Measurements from ENCODE around the gene RIC8B.

RIC8B gene

GRCh38 chr12:106743270-106743988 lies 31.1 kb upstream of the RIC8B start:
- Histone ChIP-seq H3K9me3 (no peaks in the 10 kb centered on the region), H3K36me3 (no peaks in the 10 kb centered on the region), H3K4me1 (peaks cover 11% of the 10 kb centered on the region), H3K27me3 (no peaks in the 10 kb centered on the region), H3K4me3 (ENCODE audit: low read depth, low read length) (no peak overlapping the region)
- DNase-seq, result no peak
- no peak for TF ChIP-seq CTCF (IDR thresholded peaks at IDR 0.05; ENCODE audit: low read depth, low read length)

GRCh38 chr12:106744600-106744999 lies 29.9 kb upstream of the RIC8B start:
- no peak for DNase-seq

GRCh38 chr12:106745181-106745745 lies 29.2 kb upstream of the RIC8B start:
- Histone ChIP-seq H3K9me3 (no peaks in the 10 kb centered on the region), H3K27me3 (no peaks in the 10 kb centered on the region), H3K4me3 (ENCODE audit: low read depth, low read length) (no peak overlapping the region), H3K4me1 (no peaks in the 10 kb centered on the region; the same call in 1 of the 2 replicates), H3K36me3 (no peaks in the 10 kb centered on the region)
- no peak for DNase-seq
- no peak for TF ChIP-seq CTCF (IDR thresholded peaks at IDR 0.05; ENCODE audit: low read depth, low read length)

More at GRCh38 chr12:106744600-106744999, 29.9 kb upstream of the RIC8B start:
- no peaks in the 10 kb centered on the region for H3K9me3 ChIP-seq
- no peaks in the 10 kb centered on the region for H3K36me3 ChIP-seq
- no peaks in the 10 kb centered on the region for H3K27me3 ChIP-seq
- H3K4me1 ChIP-seq, result peaks cover 5% of the 10 kb centered on the region
- TF ChIP-seq CTCF (IDR thresholded peaks at IDR 0.05; ENCODE audit: low read depth, low read length), result no peak
- H3K4me3 ChIP-seq (ENCODE audit: low read depth, low read length), result no peak overlapping the region

- Histone ChIP-seq H3K27me3 (no peaks in the 10 kb centered on the region), H3K4me1 (no peaks in the 10 kb centered on the region), H3K4me3 (ENCODE audit: low read depth, low read length) (no peak overlapping the region), H3K36me3 (no peaks in the 10 kb centered on the region), H3K9me3 (no peaks in the 10 kb centered on the region)
- no peak for DNase-seq
- TF ChIP-seq CTCF (IDR thresholded peaks at IDR 0.05; ENCODE audit: low read depth, low read length), result no peak
Measured at GRCh38 chr12:106747973-106748436, 26.5 kb upstream of the RIC8B start.

- DNase-seq, result no peak
- no peaks in the 10 kb centered on the region for H3K9me3 ChIP-seq
- no peaks in the 10 kb centered on the region for H3K27me3 ChIP-seq
- no peak overlapping the region for H3K4me3 ChIP-seq (ENCODE audit: low read depth, low read length)
- no peaks in the 10 kb centered on the region for H3K36me3 ChIP-seq
- no peak for TF ChIP-seq CTCF (IDR thresholded peaks at IDR 0.05; ENCODE audit: low read depth, low read length)
- H3K4me1 ChIP-seq, result no peaks in the 10 kb centered on the region
Measured at GRCh38 chr12:106750524-106750923, 24.0 kb upstream of the RIC8B start.

- DNase-seq, result no peak
- no peak overlapping the region for H3K4me3 ChIP-seq (ENCODE audit: low read depth, low read length)
Measured at GRCh38 chr12:106753526-106753925, 21.0 kb upstream of the RIC8B start.

More at GRCh38 chr12:106753526-106753925, 21.0 kb upstream of the RIC8B start:
- no peak for TF ChIP-seq CTCF (IDR thresholded peaks at IDR 0.05; ENCODE audit: low read depth, low read length)
- Histone ChIP-seq H3K27me3 (no peaks in the 10 kb centered on the region), H3K9me3 (no peaks in the 10 kb centered on the region), H3K36me3 (no peaks in the 10 kb centered on the region), H3K4me1 (no peaks in the 10 kb centered on the region)

All from BE2C (cell line).